ENCODE measurements around the gene ZNRF1. TPM values are rescaled to one million over a fixed set of nuclear protein-coding genes. Genes with fewer than 3 reads are reported as not detected.
"Not testable (repeated sequence)": the region's sequence is repeated elsewhere in the genome, so short reads cannot be mapped to it uniquely, and the experiment has no call there.

ZNRF1 gene
- total and polyA plus RNA-seq, 4 donors: 4.6 to 26.3 (median 14.1) TPM

DNA sequence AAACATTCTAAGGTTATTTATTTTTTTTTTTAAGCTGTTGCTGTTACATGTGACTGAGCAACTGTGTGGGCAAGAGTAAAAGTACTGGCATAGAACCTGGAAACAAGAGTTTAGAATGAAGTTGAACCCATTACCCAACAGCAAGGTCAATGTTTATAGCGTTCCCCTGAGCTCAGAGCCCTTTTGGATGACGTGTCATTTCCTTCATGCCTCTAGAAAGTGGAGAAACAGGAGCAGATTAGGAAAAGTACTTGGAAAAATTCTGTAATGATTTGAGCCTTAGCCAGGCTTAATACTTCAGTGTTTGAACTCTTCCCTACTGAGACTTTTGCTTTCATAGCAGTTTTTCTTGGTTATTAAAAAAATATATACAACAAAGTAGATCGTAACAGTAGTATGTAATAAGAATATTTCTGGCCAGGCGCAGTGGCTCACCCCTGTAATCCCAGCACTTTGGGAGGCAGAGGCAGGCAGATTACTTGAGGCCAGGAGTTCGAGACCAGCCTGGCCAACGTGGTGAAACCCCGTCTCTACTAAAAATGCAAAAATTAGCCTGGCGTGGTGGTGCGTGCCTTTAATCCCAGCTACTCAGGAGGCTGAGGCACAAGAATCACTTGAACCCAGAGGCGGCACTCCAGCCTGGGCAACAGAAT is 27.5 kb downstream of the ZNRF1 start:
- 37 to 44% methylated on average over 10 of the region's 10 CpGs for WGBS, 2 donors
- ATAC-seq (ENCODE audit: low FRiP score): peak; percentile 94

DNA sequence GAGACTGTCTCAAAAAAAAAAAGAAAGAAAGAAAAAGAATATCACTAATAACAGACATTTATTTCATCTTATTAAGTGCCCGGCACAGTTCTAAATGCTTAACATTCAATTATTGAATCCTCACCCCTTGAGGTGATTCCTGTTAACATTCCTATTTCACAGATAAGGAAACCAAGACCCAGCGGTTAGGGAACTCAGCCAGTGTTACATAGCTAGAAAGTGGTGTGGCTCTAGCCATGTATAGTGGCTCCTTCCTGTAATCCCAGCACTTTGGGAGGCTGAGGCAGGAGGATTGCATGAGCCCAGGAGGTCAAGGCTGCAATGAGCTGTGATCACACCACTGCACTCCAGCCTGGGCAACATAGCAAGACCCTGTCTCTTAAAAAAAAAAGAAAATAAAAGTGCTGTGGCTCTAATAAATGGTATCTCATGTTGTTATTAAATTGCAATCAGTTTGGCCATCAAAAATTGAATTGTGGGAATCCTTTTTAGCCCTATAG is 28.1 kb downstream of the ZNRF1 start:
- no peak for DNase-seq
- Histone ChIP-seq H3K27ac (ENCODE audit: low read depth in 1 of 2, low read length in 2 of 2) (peak overlapping the region in 1 of 2 donors; percentile 80), H3K9me3 (ENCODE audit: control insufficient read depth, low read length) (no peaks in the 10 kb centered on the region), H3K4me3 (ENCODE audit: low read length in 2 of 2) (no peak overlapping the region), H3K4me1 (ENCODE audit: control insufficient read depth in 1 of 2, insufficient read depth in 2 of 2, low read length in 2 of 2) (peaks cover 4 to 10% of the 10 kb centered on the region in 2 donors), H3K36me3 (ENCODE audit: control insufficient read depth in 1 of 2, insufficient read depth in 2 of 2, low read length in 1 of 2) (no peaks in the 10 kb centered on the region), H3K27me3 (ENCODE audit: control insufficient read depth in 1 of 2, insufficient read depth in 2 of 2, low read length in 1 of 2) (no peaks in the 10 kb centered on the region)
- WGBS, 2 donors: 90 to 95% methylated on average over 2 of the region's 2 CpGs
- intact Hi-C loops (cut with DNase I): no loop called here
- no peak for ATAC-seq (ENCODE audit: low FRiP score)

More for the DNA sequence above, 27.5 kb downstream of the ZNRF1 start:
- intact Hi-C loops (cut with DNase I); H3K36me3 ChIP-seq (ENCODE audit: control insufficient read depth in 1 of 2, insufficient read depth in 2 of 2, low read length in 1 of 2); H3K27me3 ChIP-seq (ENCODE audit: control insufficient read depth in 1 of 2, insufficient read depth in 2 of 2, low read length in 1 of 2); H3K9me3 ChIP-seq (ENCODE audit: control insufficient read depth, low read length); H3K4me3 ChIP-seq (ENCODE audit: low read length in 2 of 2): not testable (repeated sequence)
- peaks cover 4 to 10% of the 10 kb centered on the region in 2 donors for H3K4me1 ChIP-seq (ENCODE audit: control insufficient read depth in 1 of 2, insufficient read depth in 2 of 2, low read length in 2 of 2)
- peak in 1 of 2 donors; percentile 53 for DNase-seq
- H3K27ac ChIP-seq (ENCODE audit: low read depth in 1 of 2, low read length in 2 of 2): peak overlapping the region in 1 of 2 donors; percentile 80

DNA sequence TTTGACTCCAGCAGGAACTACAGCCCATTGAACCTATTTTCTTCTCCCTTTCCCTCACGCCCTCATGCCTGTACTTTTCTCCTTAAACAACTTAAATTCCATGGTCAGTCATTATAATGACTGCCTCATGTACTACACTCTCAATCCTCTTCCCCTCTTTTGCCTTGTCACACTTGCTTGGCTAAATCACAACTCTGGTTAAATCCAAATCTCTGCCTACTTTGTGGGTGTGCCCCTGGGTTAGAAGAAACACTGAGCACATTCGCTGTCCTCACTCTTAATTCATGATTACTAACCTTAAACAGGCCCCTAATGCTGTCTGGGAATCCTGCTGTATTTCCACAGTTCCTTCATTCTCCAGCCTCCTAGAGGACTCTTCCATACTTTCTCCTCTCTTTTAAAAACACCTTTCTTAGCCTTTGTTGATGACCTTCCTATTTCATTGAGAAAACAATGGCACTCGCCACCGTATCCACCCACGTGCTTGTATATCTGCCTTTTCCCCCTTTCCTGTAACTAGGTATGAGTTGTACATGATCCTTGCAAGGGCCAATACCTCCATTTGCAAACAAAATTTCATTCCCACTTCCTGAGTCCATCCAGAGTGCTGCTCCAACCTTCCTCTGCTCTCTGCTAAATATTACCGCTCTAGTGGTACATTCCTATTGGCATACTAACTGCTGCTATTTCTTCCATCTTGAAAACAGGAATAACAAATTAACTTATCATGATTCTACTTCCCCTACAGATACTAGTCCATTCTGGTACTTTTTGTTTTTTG is 28.9 kb downstream of the ZNRF1 start:
- ATAC-seq (ENCODE audit: low FRiP score): no peak
- Histone ChIP-seq H3K36me3 (ENCODE audit: control insufficient read depth in 1 of 2, insufficient read depth in 2 of 2, low read length in 1 of 2) (no peaks in the 10 kb centered on the region), H3K27ac (ENCODE audit: low read depth in 1 of 2, low read length in 2 of 2) (no peak overlapping the region), H3K27me3 (ENCODE audit: control insufficient read depth in 1 of 2, insufficient read depth in 2 of 2, low read length in 1 of 2) (no peaks in the 10 kb centered on the region), H3K4me1 (ENCODE audit: control insufficient read depth in 1 of 2, insufficient read depth in 2 of 2, low read length in 2 of 2) (peaks cover 4 to 10% of the 10 kb centered on the region in 2 donors), H3K9me3 (ENCODE audit: control insufficient read depth, low read length) (no peaks in the 10 kb centered on the region), H3K4me3 (ENCODE audit: low read length in 2 of 2) (no peak overlapping the region)
- no peak for DNase-seq
- intact Hi-C loops (cut with DNase I): no loop called here
- 93 to 97% methylated on average over 6 of the region's 6 CpGs for WGBS, 2 donors

DNA sequence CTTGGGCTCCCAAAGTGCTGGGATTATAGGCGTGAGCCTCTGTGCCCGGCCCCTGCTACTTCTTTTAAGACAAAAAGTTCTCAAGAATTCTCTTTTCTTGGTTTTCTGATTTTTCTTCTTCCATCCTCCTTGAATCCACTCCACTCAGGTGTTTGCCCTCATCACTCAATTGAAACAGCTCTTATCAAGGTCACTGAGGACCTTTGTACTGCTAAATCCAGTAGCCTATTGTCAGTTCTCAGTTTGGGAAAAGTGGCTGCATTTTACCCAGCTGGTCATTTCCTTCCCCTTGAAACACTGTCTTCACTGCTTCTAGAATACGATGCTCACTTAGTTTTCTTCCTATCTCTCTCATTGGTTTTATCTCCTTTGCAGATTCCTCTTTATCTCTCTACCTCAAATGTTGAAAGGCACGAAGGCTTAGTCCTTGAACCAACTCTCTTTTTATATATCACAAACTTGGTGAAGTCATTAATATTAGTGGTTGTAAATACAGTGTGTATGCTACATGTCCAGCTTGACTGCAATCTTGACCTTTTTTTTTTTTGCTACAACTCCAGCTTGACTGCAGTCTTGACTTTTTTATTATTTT is 29.8 kb downstream of the ZNRF1 start:
- 95 to 97% methylated on average over 4 of the region's 4 CpGs for WGBS, 2 donors
- Histone ChIP-seq H3K27me3 (ENCODE audit: control insufficient read depth in 1 of 2, insufficient read depth in 2 of 2, low read length in 1 of 2) (no peaks in the 10 kb centered on the region), H3K4me1 (ENCODE audit: control insufficient read depth in 1 of 2, insufficient read depth in 2 of 2, low read length in 2 of 2) (peaks cover 4 to 10% of the 10 kb centered on the region in 2 donors), H3K9me3 (ENCODE audit: control insufficient read depth, low read length) (no peaks in the 10 kb centered on the region), H3K36me3 (ENCODE audit: control insufficient read depth in 1 of 2, insufficient read depth in 2 of 2, low read length in 1 of 2) (no peaks in the 10 kb centered on the region), H3K27ac (ENCODE audit: low read depth in 1 of 2, low read length in 2 of 2) (no peak overlapping the region), H3K4me3 (ENCODE audit: low read length in 2 of 2) (no peak overlapping the region)
- ATAC-seq (ENCODE audit: low FRiP score) (no peak), DNase-seq (no peak)
- intact Hi-C loops (cut with DNase I): no loop called here

DNA sequence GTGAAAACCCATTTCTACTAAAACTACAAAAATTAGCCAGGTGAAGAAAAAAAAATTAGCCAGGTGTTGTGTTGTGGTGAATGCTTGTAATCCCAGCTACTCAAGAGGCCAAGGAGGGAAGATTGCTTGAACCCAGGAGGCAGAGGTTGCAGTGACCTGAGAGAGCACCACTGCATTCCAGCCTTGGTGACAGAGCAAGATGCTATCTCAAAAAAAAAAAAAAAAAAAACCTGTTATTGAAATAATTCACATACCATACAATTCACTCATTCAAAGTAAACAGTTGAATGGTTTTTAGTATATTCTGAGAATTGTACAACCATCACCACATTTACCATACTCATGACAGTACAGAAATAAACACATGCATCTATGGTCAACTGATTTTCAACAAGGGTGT is 31.0 kb downstream of the ZNRF1 start:
- no peak overlapping the region for H3K27ac ChIP-seq (ENCODE audit: low read depth in 1 of 2, low read length in 2 of 2)
- DNase-seq (no peak), ATAC-seq (ENCODE audit: low FRiP score) (no peak)
- no peak overlapping the region for H3K4me3 ChIP-seq (ENCODE audit: low read length in 2 of 2)
- no peaks in the 10 kb centered on the region for H3K36me3 ChIP-seq (ENCODE audit: control insufficient read depth in 1 of 2, insufficient read depth in 2 of 2, low read length in 1 of 2)
- H3K4me1 ChIP-seq (ENCODE audit: control insufficient read depth in 1 of 2, insufficient read depth in 2 of 2, low read length in 2 of 2): peaks cover 4 to 10% of the 10 kb centered on the region in 2 donors
- intact Hi-C loops (cut with DNase I): no loop called here
- H3K9me3 ChIP-seq (ENCODE audit: control insufficient read depth, low read length): no peaks in the 10 kb centered on the region
- no peaks in the 10 kb centered on the region for H3K27me3 ChIP-seq (ENCODE audit: control insufficient read depth in 1 of 2, insufficient read depth in 2 of 2, low read length in 1 of 2)

DNA sequence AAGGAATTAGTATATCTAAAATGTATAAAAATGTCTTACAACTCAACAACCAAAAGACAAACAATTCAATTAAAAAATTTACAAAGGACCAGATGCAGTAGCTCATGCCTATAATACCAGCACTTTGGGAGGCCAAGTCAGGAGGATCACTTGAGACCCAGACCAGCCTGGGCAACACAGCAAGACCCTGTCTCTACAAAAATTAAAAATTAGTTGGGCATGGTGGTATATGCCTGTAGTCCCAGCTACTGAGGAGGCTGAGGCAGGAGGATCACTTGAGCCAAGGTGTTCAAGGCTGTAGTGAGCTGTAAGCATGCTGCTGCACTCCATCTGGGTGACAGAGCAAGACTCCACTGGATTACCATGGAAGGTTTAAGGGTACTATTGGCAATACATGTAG is 33.8 kb downstream of the ZNRF1 start:
- H3K4me3 ChIP-seq (ENCODE audit: low read length in 2 of 2): no peak overlapping the region
- intact Hi-C loops (cut with DNase I): no loop called here
- no peak overlapping the region for H3K27ac ChIP-seq (ENCODE audit: low read depth in 1 of 2, low read length in 2 of 2)
- DNase-seq: no peak
- H3K9me3 ChIP-seq (ENCODE audit: control insufficient read depth, low read length): no peaks in the 10 kb centered on the region
- H3K4me1 ChIP-seq (ENCODE audit: control insufficient read depth in 1 of 2, insufficient read depth in 2 of 2, low read length in 2 of 2): peaks cover 0 to under 1% of the 10 kb centered on the region in 2 donors
- H3K27me3 ChIP-seq (ENCODE audit: control insufficient read depth in 1 of 2, insufficient read depth in 2 of 2, low read length in 1 of 2): no peaks in the 10 kb centered on the region
- no peaks in the 10 kb centered on the region for H3K36me3 ChIP-seq (ENCODE audit: control insufficient read depth in 1 of 2, insufficient read depth in 2 of 2, low read length in 1 of 2)
- ATAC-seq (ENCODE audit: low FRiP score): no peak

DNA sequence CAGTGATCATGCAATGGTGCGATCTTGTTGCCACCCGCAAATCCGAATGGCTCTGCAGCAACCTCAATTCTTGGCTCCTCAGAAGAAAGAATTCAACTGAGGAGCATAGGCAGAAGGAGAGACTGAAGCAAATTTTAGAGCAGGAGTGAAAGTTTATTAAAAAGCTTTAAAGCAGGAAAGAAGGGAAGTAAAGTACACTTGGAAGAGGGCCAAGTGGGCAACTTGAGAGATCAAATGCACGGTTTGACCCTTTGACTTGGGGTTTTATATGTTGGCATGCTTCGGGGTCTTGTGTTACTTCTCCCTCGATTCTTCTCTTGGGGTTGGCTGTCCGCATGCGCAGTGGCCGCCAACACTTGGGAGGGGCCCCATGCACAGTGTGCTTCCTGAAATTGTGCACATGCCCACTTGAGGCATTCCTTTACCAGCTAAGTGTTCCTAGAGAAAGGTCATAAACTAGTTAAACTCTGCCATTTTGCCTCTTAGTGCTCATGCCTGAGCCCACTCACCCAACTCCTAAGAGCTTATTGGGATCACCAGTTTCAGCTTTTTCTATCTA is 36.7 kb downstream of the ZNRF1 start:
- Histone ChIP-seq H3K27ac (ENCODE audit: low read depth in 1 of 2, low read length in 2 of 2) (no peak overlapping the region), H3K36me3 (ENCODE audit: control insufficient read depth in 1 of 2, insufficient read depth in 2 of 2, low read length in 1 of 2) (no peaks in the 10 kb centered on the region), H3K27me3 (ENCODE audit: control insufficient read depth in 1 of 2, insufficient read depth in 2 of 2, low read length in 1 of 2) (no peaks in the 10 kb centered on the region), H3K4me3 (ENCODE audit: low read length in 2 of 2) (no peak overlapping the region), H3K9me3 (ENCODE audit: control insufficient read depth, low read length) (peaks cover 4% of the 10 kb centered on the region), H3K4me1 (ENCODE audit: control insufficient read depth in 1 of 2, insufficient read depth in 2 of 2, low read length in 2 of 2) (no peaks in the 10 kb centered on the region)
- 93 to 94% methylated on average over 9 of the region's 9 CpGs for WGBS, 2 donors
- intact Hi-C loops (cut with DNase I): no loop called here
- DNase-seq (no peak), ATAC-seq (ENCODE audit: low FRiP score) (no peak)

DNA sequence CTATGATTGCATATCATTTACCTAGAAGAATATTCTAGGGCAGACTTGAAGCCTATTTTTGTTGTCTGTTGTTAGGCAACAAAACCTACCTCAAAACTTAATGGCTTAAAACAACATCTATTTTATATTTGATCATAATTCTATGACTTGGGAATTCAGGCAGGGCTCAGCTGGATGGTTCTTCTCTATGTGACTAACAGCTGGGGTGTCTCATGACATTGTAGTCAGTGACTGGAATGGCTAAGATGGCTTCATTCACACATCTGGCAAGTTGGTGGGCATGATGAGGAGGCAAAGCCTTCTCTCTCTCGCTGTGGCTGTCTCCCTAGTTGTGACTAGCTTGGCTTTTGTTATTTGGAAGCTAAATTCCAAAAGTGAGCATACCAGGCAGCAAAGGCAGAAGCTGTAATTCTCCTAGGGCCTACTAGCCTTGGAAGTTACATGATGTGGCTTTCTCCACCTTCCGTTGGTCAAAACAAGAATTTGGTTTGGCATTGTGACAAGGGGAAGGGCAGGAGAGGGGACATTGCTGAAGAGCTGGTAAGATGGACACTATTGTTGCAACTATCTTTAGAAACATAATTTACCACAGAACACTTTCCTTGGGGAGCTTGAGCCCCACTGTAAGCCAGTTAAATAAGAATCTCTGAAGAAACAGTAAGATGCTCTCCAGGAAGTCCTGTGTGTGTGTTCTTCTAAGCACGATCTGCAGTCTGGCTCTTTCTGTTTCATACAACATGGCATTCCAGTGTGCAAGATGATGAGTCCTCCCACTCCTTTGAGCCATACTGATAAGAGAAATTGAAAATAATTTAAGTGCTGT is 39.4 kb downstream of the ZNRF1 start:
- no peaks in the 10 kb centered on the region for H3K36me3 ChIP-seq (ENCODE audit: control insufficient read depth in 1 of 2, insufficient read depth in 2 of 2, low read length in 1 of 2)
- peaks cover 4% of the 10 kb centered on the region for H3K9me3 ChIP-seq (ENCODE audit: control insufficient read depth, low read length)
- no peak overlapping the region for H3K4me3 ChIP-seq (ENCODE audit: low read length in 2 of 2)
- H3K27me3 ChIP-seq (ENCODE audit: control insufficient read depth in 1 of 2, insufficient read depth in 2 of 2, low read length in 1 of 2): no peaks in the 10 kb centered on the region
- H3K27ac ChIP-seq (ENCODE audit: low read depth in 1 of 2, low read length in 2 of 2): peak overlapping the region in 1 of 2 donors; percentile 17
- no peak for ATAC-seq (ENCODE audit: low FRiP score)
- intact Hi-C loops (cut with DNase I): no loop called here
- no peak for DNase-seq
- WGBS, 2 donors: 84 to 90% methylated on average over 3 of the region's 3 CpGs
- no peaks in the 10 kb centered on the region for H3K4me1 ChIP-seq (ENCODE audit: control insufficient read depth in 1 of 2, insufficient read depth in 2 of 2, low read length in 2 of 2)

Measured in aorta (tissue), 5 donors.